Mammary epithelial cell (primary cell): ENCODE results near the gene PIP5K1C.

Source experiments
- CTCF ChIP-seq, 2 donors: IDR thresholded peaks in 1 of 2; conservative IDR thresholded peaks in 1 of 2; 2 replicates each; pipeline ENCODE4 v1.5.1; 2011 to 2012; ENCODE audit warnings: inconsistent platforms in 2 of 2, low read length in 2 of 2, mild to moderate bottlenecking in 2 of 2, control low read depth in 1 of 2, low read depth in 1 of 2; ENCODE audit not compliant: insufficient read depth in 1 of 2; ENCODE audit errors: extremely low read depth in 1 of 2
- EZH2 ChIP-seq: IDR thresholded peaks from 2 replicates; pipeline ENCODE4 v1.6.1; 2012; ENCODE audit warnings: low read length, inconsistent platforms, borderline replicate concordance

- TF ChIP-seq CTCF (conservative IDR thresholded peaks at IDR 0.05 in 1 of 2, IDR thresholded peaks at IDR 0.05 in 1 of 2; ENCODE audit: extremely low read depth in 1 of 2, insufficient read depth in 1 of 2, low read depth in 1 of 2, low read length in 2 of 2) (no peak), EZH2 (no peak)
Measured at GRCh38 chr19:3687393-3687773, 12.9 kb downstream of the PIP5K1C start.
